Measurements from ENCODE around the gene NF2.

Gene NF2

DNA sequence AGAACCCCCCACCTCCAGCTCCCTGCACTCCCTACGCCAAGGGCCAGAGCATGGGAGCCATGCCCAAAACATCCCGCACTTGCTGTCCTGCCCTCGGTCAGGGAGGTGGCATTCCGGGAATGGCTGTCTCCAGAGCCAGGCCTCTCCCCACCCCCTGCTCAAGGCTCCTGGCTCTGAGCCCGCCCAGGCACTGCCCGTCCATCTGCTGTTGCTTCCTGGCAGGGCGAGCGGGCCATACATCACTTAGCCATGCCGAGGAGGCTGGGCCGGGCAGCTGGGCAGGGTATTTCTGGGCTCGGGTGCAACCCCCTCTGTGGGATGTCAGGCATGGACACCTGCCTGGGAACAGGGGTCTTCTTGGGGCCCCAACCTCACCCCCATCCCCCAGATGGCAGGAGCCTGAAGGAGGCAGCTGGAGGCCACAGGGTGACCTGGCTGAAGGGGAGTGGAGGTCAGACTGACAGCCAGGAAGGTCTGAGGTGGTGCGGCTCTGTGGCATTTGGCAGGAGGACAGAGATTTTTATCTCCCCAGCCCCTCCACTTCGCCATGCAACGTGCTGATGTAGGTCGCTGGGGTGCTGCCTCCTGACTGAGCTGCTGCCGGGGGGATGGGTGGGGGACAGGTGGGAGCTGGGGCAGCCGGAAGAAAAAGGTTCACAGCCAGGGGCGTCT is 107.6 kb downstream of the NF2 start:
- H3K9me2 ChIP-seq (replicated peaks; ENCODE audit: low read depth, low read length) = no peaks in the 10 kb centered on the region
- no peak overlapping the region for H3K9ac ChIP-seq (ENCODE audit: low read depth, low read length, poor library complexity, severe bottlenecking)
- no peaks in the 10 kb centered on the region for H3F3A ChIP-seq (ENCODE audit: low read depth)
- H3K4me3 ChIP-seq (ENCODE audit: low read length, poor library complexity, severe bottlenecking) = no peak overlapping the region
- H2AFZ ChIP-seq (ENCODE audit: low read length) = no peak overlapping the region
- H4K20me1 ChIP-seq (ENCODE audit: insufficient read depth, low read length, poor library complexity, severe bottlenecking) = no peaks in the 10 kb centered on the region
- H3K4me1 ChIP-seq (ENCODE audit: insufficient read depth, low read length, poor library complexity, severe bottlenecking) = no peaks in the 10 kb centered on the region
- H3K36me3 ChIP-seq (ENCODE audit: insufficient read depth, low read length) = no peaks in the 10 kb centered on the region
- TF ChIP-seq, protein P1, sequence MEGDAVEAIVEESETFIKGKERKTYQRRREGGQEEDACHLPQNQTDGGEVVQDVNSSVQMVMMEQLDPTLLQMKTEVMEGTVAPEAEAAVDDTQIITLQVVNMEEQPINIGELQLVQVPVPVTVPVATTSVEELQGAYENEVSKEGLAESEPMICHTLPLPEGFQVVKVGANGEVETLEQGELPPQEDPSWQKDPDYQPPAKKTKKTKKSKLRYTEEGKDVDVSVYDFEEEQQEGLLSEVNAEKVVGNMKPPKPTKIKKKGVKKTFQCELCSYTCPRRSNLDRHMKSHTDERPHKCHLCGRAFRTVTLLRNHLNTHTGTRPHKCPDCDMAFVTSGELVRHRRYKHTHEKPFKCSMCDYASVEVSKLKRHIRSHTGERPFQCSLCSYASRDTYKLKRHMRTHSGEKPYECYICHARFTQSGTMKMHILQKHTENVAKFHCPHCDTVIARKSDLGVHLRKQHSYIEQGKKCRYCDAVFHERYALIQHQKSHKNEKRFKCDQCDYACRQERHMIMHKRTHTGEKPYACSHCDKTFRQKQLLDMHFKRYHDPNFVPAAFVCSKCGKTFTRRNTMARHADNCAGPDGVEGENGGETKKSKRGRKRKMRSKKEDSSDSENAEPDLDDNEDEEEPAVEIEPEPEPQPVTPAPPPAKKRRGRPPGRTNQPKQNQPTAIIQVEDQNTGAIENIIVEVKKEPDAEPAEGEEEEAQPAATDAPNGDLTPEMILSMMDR (conservative IDR thresholded peaks at IDR 0.05; ENCODE audit: low read length) = no peak
- no peaks in the 10 kb centered on the region for H3K9me3 ChIP-seq (ENCODE audit: insufficient read depth, low read depth, low read length)
- H3K4me2 ChIP-seq (ENCODE audit: low read depth, low read length, poor library complexity, severe bottlenecking) = no peak overlapping the region
- no peaks in the 10 kb centered on the region for H3K79me2 ChIP-seq (ENCODE audit: insufficient read depth, low read length)
- H3K27me3 ChIP-seq (ENCODE audit: insufficient read depth, low read length, poor library complexity, severe bottlenecking) = no peaks in the 10 kb centered on the region

DNA sequence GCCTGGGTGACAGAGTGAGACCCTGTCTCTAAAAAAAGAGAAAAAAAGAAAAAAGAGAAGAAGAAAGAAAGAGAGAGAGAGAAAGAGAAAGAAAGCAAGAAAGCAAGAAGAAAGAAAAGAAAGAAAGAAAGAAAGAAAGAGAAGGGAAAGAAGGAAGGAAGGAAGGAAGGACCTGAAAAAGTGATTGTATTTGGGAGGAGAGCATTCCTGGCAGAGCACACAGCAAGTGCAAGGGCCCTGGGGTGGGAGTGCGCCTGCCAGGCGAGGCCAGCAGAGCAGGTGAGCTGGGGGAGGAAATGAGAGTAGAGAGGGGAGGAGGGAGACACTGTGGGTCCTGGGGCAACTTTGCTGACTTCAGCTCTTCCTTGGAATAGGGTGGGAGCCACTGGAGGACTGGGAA is 108.7 kb downstream of the NF2 start:
- H3K9me2 ChIP-seq (replicated peaks; ENCODE audit: low read depth, low read length) = no peaks in the 10 kb centered on the region
- no peaks in the 10 kb centered on the region for H3K36me3 ChIP-seq (ENCODE audit: insufficient read depth, low read length)
- TF ChIP-seq EZH2phosphoT487 (IDR thresholded peaks at IDR 0.05; ENCODE audit: borderline replicate concordance) = no peak
- TF ChIP-seq, protein P1 (conservative IDR thresholded peaks at IDR 0.05; ENCODE audit: low read length) = no peak
- no peak overlapping the region for H2AFZ ChIP-seq (ENCODE audit: low read length)
- H3K9me3 ChIP-seq (ENCODE audit: insufficient read depth, low read depth, low read length) = no peaks in the 10 kb centered on the region
- H3K4me3 ChIP-seq (ENCODE audit: low read length, poor library complexity, severe bottlenecking) = no peak overlapping the region
- no peak overlapping the region for H3K9ac ChIP-seq (ENCODE audit: low read depth, low read length, poor library complexity, severe bottlenecking)
- H3F3A ChIP-seq (ENCODE audit: low read depth) = no peaks in the 10 kb centered on the region
- H3K4me1 ChIP-seq (ENCODE audit: insufficient read depth, low read length, poor library complexity, severe bottlenecking) = no peaks in the 10 kb centered on the region
- H3K79me2 ChIP-seq (ENCODE audit: insufficient read depth, low read length) = no peaks in the 10 kb centered on the region
- no peak overlapping the region for H3K4me2 ChIP-seq (ENCODE audit: low read depth, low read length, poor library complexity, severe bottlenecking)
- H4K20me1 ChIP-seq (ENCODE audit: insufficient read depth, low read length, poor library complexity, severe bottlenecking) = no peaks in the 10 kb centered on the region
- H3K27me3 ChIP-seq (ENCODE audit: insufficient read depth, low read length, poor library complexity, severe bottlenecking) = no peaks in the 10 kb centered on the region

- Histone ChIP-seq H3K9me3 (ENCODE audit: insufficient read depth, low read depth, low read length) (no peaks in the 10 kb centered on the region), H3K9ac (ENCODE audit: low read depth, low read length, poor library complexity, severe bottlenecking) (no peak overlapping the region), H3K4me2 (ENCODE audit: low read depth, low read length, poor library complexity, severe bottlenecking) (no peak overlapping the region), H3K9me2 (replicated peaks; ENCODE audit: low read depth, low read length) (no peaks in the 10 kb centered on the region), H2AFZ (ENCODE audit: low read length) (no peak overlapping the region), H3K36me3 (ENCODE audit: insufficient read depth, low read length) (no peaks in the 10 kb centered on the region), H3K4me1 (ENCODE audit: insufficient read depth, low read length, poor library complexity, severe bottlenecking) (no peaks in the 10 kb centered on the region), H3K4me3 (ENCODE audit: low read length, poor library complexity, severe bottlenecking) (no peak overlapping the region), H4K20me1 (ENCODE audit: insufficient read depth, low read length, poor library complexity, severe bottlenecking) (no peaks in the 10 kb centered on the region), H3F3A (ENCODE audit: low read depth) (no peaks in the 10 kb centered on the region), H3K27me3 (ENCODE audit: insufficient read depth, low read length, poor library complexity, severe bottlenecking) (no peaks in the 10 kb centered on the region), H3K79me2 (ENCODE audit: insufficient read depth, low read length) (no peaks in the 10 kb centered on the region)
- TF ChIP-seq EZH2phosphoT487 (IDR thresholded peaks at IDR 0.05; ENCODE audit: borderline replicate concordance) = no peak
- TF ChIP-seq, protein P1 (conservative IDR thresholded peaks at IDR 0.05; ENCODE audit: low read length) = no peak
Observed at GRCh38 chr22:29713156-29713727, 109.8 kb downstream of the NF2 start.
